ENCODE results near the gene HOXB5.

Gene HOXB5

DNA sequence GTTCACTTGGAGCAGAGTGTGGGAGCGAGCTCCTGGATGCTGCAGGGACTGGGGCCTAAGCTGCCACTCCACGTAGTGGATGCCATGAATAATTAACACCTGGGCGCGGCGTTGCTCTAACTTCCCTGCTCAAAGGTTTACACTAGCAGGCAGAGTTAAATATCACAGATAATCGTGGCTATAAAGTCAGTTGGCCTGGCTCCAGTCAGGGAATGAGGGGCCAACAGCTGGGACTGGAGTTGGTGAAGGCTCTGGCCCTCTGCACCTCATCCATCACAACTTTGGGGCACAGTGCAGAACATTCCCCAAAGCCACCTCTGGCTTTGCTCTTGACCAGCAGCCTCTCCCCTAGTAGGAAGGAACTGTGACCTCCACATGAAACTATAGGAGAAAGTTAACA lies 26.4 kb downstream of the HOXB5 start:
- no peak for DNase-seq (ENCODE audit: low spot score)

DNA sequence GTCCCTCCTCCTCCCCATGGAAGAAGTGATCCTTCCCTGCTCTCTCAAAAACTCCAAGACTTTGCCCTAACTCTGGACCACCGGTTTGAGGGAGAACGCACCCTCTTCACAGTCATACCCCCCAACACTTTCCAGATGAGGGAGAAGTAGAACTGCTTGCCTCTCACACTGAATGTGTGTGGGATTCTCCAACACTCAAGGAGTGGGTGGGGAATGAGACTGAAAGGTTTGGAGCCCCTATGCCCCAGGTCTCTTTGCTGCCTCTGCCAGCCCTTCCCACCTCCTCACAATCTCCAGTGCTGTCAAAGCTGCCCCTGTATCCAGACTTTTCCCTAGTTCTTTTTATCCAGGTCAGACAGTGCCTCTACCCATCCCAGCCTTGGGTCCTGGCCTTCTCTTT lies 26.9 kb downstream of the HOXB5 start:
- in situ Hi-C loops (cut with MboI; ENCODE audit: low pct_unique_long_range_greater_than_20kb, low sequenced_read_pairs, unreplicated experiment): no loop called here
- TF ChIP-seq, protein P1, sequence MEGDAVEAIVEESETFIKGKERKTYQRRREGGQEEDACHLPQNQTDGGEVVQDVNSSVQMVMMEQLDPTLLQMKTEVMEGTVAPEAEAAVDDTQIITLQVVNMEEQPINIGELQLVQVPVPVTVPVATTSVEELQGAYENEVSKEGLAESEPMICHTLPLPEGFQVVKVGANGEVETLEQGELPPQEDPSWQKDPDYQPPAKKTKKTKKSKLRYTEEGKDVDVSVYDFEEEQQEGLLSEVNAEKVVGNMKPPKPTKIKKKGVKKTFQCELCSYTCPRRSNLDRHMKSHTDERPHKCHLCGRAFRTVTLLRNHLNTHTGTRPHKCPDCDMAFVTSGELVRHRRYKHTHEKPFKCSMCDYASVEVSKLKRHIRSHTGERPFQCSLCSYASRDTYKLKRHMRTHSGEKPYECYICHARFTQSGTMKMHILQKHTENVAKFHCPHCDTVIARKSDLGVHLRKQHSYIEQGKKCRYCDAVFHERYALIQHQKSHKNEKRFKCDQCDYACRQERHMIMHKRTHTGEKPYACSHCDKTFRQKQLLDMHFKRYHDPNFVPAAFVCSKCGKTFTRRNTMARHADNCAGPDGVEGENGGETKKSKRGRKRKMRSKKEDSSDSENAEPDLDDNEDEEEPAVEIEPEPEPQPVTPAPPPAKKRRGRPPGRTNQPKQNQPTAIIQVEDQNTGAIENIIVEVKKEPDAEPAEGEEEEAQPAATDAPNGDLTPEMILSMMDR (IDR thresholded peaks at IDR 0.05; ENCODE audit: extremely low read depth, insufficient read depth, missing control alignments): no peak
- no peak for DNase-seq (ENCODE audit: low spot score)

More for the DNA sequence above, 26.4 kb downstream of the HOXB5 start:
- TF ChIP-seq, protein P1 (IDR thresholded peaks at IDR 0.05; ENCODE audit: extremely low read depth, insufficient read depth, missing control alignments): no peak
- in situ Hi-C loops (cut with MboI; ENCODE audit: low pct_unique_long_range_greater_than_20kb, low sequenced_read_pairs, unreplicated experiment): no loop called here

DNA sequence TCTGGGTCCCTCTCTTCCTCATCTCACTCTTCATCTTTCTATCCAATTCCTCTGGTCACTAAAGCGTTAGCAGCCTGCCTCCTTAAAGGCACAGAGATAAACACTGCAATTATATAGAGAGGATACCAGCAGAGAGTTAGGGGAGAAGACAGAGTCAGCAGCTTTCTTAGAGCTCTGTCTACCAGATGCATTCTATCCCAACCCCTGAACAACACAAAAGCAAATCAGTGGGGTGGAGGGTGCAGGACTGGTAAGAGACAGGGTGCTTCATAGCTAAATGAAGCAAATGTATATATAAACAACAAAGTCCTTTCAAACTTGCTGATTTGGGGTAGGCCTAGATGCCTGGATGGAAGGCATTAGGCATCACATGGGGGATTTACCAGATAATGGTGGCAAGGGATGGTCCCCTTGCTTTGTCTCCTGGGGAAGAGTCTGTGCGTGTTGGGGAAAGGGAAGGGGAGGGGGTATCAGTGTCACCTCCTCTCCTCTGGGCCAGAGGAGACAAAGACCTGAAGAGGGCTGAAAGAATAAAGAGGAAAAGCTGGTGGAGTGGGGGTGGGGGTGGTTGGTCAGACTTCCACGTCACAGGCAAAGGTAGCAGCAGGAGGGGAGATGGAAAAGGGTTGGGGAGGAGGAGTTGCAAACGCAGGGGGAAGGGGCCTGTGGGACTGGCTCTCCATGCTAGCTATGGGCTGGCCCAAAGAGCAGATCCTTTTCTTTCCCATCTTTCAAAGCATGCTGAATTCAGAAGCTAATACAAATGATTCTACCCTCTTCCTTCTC lies 27.5 kb downstream of the HOXB5 start:
- in situ Hi-C loops (cut with MboI; ENCODE audit: low pct_unique_long_range_greater_than_20kb, low sequenced_read_pairs, unreplicated experiment): no loop called here
- TF ChIP-seq, protein P1 (IDR thresholded peaks at IDR 0.05; ENCODE audit: extremely low read depth, insufficient read depth, missing control alignments): no peak

DNA sequence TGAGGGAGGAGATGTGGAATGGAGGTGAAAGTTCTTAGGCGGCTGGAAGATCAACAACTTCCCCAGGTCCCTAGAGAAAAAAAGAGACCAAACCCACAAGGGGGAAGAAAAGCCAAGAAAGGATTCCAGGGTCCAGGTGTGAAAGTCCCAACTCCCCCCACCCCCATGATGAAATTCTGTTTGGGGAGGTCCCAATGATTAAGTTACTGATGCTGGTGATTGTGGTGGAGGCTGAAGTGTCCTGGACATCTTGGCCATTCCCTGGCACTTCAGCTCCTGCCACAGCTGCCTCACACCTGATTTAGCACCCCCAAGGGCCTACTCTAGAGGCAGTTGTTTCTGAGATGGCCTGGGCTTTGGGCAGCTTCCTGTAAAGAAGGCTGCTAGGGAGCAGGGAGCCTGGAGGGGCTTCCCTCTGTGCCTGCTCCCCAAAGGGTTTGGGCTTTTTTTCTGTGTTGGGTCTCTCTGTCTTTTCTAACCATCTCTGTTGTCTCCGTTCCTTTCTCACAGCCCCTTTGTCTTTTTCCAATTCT lies 28.5 kb downstream of the HOXB5 start:
- in situ Hi-C loops (cut with MboI; ENCODE audit: low pct_unique_long_range_greater_than_20kb, low sequenced_read_pairs, unreplicated experiment): no loop called here
- TF ChIP-seq, protein P1 (IDR thresholded peaks at IDR 0.05; ENCODE audit: extremely low read depth, insufficient read depth, missing control alignments): no peak

More for the DNA sequence above, 27.5 kb downstream of the HOXB5 start:
- no peak for DNase-seq (ENCODE audit: low spot score)

DNA sequence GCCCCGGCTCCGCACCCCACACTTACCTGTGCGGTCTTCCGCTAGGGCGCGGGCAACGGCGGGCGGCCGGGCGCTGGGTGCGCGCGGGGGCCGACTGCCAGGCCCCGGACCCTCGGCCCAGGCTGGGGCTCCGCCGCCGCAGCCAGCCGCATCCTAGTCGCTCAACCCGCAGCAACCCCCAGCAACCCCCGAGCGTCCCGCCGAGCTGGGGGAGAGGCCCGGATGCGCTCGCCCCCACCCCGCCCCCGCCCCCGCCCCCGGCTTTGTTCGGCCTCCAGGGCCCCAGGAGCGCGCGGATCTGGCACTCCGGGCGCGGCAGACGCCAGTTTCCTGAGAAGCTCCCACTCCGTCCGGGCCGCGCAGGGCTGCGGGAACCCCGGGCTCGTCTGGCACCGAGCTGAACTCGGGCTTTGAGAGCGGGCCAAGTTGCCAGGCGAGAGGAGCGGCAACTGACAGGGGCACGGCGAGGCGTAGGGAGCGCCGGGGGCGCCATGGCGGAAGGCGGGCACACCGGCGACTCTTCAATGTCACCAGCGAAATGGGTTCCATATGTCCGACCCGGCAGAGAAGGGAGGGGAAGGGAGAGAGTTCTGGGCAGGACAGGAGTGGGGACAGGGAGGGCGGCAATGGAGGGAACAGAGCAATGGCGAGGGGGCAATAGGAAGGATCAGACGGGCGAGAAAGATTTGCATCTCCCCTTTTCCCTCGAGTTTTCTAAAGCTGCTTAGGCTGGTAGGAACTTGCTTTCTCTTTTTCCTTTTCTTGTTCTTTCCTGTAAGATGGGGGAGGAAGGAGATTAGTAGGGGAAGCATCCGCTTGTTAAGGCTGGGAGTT lies 29.2 kb downstream of the HOXB5 start:
- TF ChIP-seq, protein P1 (IDR thresholded peaks at IDR 0.05; ENCODE audit: extremely low read depth, insufficient read depth, missing control alignments): no peak
- in situ Hi-C loops (cut with MboI; ENCODE audit: low pct_unique_long_range_greater_than_20kb, low sequenced_read_pairs, unreplicated experiment): no loop called here
- DNase-seq (ENCODE audit: low spot score): no peak

More for the DNA sequence above, 28.5 kb downstream of the HOXB5 start:
- no peak for DNase-seq (ENCODE audit: low spot score)

DNA sequence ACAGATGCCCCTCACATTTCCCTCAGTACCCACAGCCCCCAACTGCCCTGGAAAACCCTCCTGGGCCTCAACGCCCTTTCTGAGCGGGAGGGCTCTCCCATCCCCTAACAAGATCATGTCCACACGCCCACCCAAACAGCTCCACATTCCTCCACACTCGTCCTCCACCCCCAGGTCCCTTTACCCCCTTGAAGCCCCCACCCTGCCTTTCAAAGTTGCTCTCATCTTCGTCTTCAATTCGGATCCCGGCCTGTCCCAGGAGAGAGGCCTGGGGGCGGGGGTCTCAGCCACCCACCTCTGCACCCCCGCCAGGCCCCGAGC lies 29.8 kb downstream of the HOXB5 start:
- no peak for DNase-seq (ENCODE audit: low spot score)
- in situ Hi-C loops (cut with MboI; ENCODE audit: low pct_unique_long_range_greater_than_20kb, low sequenced_read_pairs, unreplicated experiment): no loop called here
- TF ChIP-seq, protein P1 (IDR thresholded peaks at IDR 0.05; ENCODE audit: extremely low read depth, insufficient read depth, missing control alignments): no peak

All from GM13977 (cell line).